HG02759 (cell line): ENCODE data around the gene FAM221A.
"Not testable (repeated sequence)": the region's sequence is repeated elsewhere in the genome, so short reads cannot be mapped to it uniquely, and the experiment has no call there.

ENCODE experiments used
- ATAC-seq: cut with Tn5 transposase; IDR thresholded peaks from one replicate; pipeline ENCODE4 v1.9.1; 2021; ENCODE audit warnings: mild to moderate bottlenecking, moderate library complexity; ENCODE audit not compliant: unreplicated experiment

FAM221A gene

GRCh38 chr7:23679898-23680413 lies at the start of gene FAM221A:
Gene FAM221A (plus strand): TSS chr7:23680199. CDS start chr7:23680219, 20 bp downstream.
- peak; percentile 100 for ATAC-seq

GRCh38 chr7:23633417-23633816 lies 46.6 kb upstream of the FAM221A start:
- no peak for ATAC-seq

GRCh38 chr7:23645822-23646221 lies 34.2 kb upstream of the FAM221A start:
- ATAC-seq: no peak

GRCh38 chr7:23653942-23654341 lies 26.1 kb upstream of the FAM221A start:
- ATAC-seq: no peak

- no peak for ATAC-seq
Observed at GRCh38 chr7:23654508-23654907, 25.5 kb upstream of the FAM221A start.

GRCh38 chr7:23655433-23655832 lies 24.6 kb upstream of the FAM221A start:
- ATAC-seq: no peak

GRCh38 chr7:23658831-23659427 lies 21.1 kb upstream of the FAM221A start:
- no peak for ATAC-seq

- no peak for ATAC-seq
Observed at GRCh38 chr7:23661385-23661784, 18.6 kb upstream of the FAM221A start.

GRCh38 chr7:23662124-23662983 lies 17.6 kb upstream of the FAM221A start:
- ATAC-seq: no peak

- ATAC-seq: no peak
Observed at GRCh38 chr7:23662984-23663313, 17.1 kb upstream of the FAM221A start.

- no peak for ATAC-seq
Observed at GRCh38 chr7:23664122-23664521, 15.9 kb upstream of the FAM221A start.

GRCh38 chr7:23672033-23672432 lies 8.0 kb upstream of the FAM221A start:
- ATAC-seq: no peak

- peak; percentile 21 for ATAC-seq
Observed at GRCh38 chr7:23680414-23681405, 711 bp downstream of the FAM221A start.

GRCh38 chr7:23684041-23684440 lies 4.0 kb downstream of the FAM221A start:
- not testable (repeated sequence) for ATAC-seq

- ATAC-seq: no peak
Observed at GRCh38 chr7:23685731-23686130, 5.7 kb downstream of the FAM221A start.

- ATAC-seq: no peak
Observed at GRCh38 chr7:23687011-23687410, 7.0 kb downstream of the FAM221A start.

GRCh38 chr7:23689165-23689564 lies 9.2 kb downstream of the FAM221A start:
- no peak for ATAC-seq

GRCh38 chr7:23691320-23691719 lies 11.3 kb downstream of the FAM221A start:
- no peak for ATAC-seq

- ATAC-seq: no peak
Observed at GRCh38 chr7:23693224-23693623, 13.2 kb downstream of the FAM221A start.

- ATAC-seq: peak; percentile 61
Observed at GRCh38 chr7:23696916-23697441, 17.0 kb downstream of the FAM221A start.

- no peak for ATAC-seq
Observed at GRCh38 chr7:23698822-23699221, 18.8 kb downstream of the FAM221A start.
